Skeletal muscle tissue (tissue), 4 donors: Measurements from ENCODE around the gene RAP1A. TPM values are rescaled to one million over a fixed set of nuclear protein-coding genes. Genes with fewer than 3 reads are reported as not detected.

ENCODE experiments used
- H3K27ac ChIP-seq: one replicate; pipeline ENCODE4 v1.7.0; 2013; ENCODE audit warnings: mild to moderate bottlenecking, low read depth, low read length, inconsistent platforms
- H3K27me3 ChIP-seq, 3 donors: one replicate each; pipeline ENCODE4 v1.7.0; 2013; ENCODE audit warnings: low read length in 3 of 3; ENCODE audit not compliant: control insufficient read depth in 3 of 3, insufficient read depth in 3 of 3
- H3K36me3 ChIP-seq, 3 donors: one replicate each; pipeline ENCODE4 v1.7.0; 2013; ENCODE audit warnings: low read length in 3 of 3; ENCODE audit not compliant: control insufficient read depth in 3 of 3, insufficient read depth in 3 of 3
- H3K4me1 ChIP-seq, 3 donors: one replicate each; pipeline ENCODE4 v1.7.0; 2013; ENCODE audit warnings: low read length in 3 of 3, mild to moderate bottlenecking in 3 of 3; ENCODE audit not compliant: control insufficient read depth in 3 of 3, insufficient read depth in 3 of 3
- H3K4me3 ChIP-seq, 3 donors: one replicate each; pipeline ENCODE4 v1.7.0; 2013; ENCODE audit warnings: low read length in 3 of 3
- H3K9ac ChIP-seq, 3 donors: one replicate each; pipeline ENCODE4 v1.7.0; 2013; ENCODE audit warnings: low read length in 3 of 3, mild to moderate bottlenecking in 3 of 3, moderate library complexity in 2 of 3, low read depth in 1 of 3
- H3K9me3 ChIP-seq, 3 donors: one replicate each; pipeline ENCODE4 v1.7.0; 2013; ENCODE audit warnings: low read length in 3 of 3; ENCODE audit not compliant: control insufficient read depth in 3 of 3
- total RNA-seq: library from RNA; depleted of rRNA; stranded (reverse); fragments of >200 nt; gene quantifications from one replicate; pipeline ENCODE4 v1.2.3, GENCODE V29; 2014
- donor health status: Osteomylitis.

Gene RAP1A
- total RNA-seq, 1 donor from 2014 or later, result 16.7 TPM

GRCh38 chr1:111742938-111743549 is 123.5 kb downstream of the RAP1A start:
- H3K9me3 ChIP-seq, result no peaks in the 10 kb centered on the region
- no peak overlapping the region for H3K4me3 ChIP-seq
- H3K4me1 ChIP-seq, result peaks cover 26 to 39% (median 27%) of the 10 kb centered on the region in 3 donors
- H3K27ac ChIP-seq, result no peak overlapping the region
- H3K9ac ChIP-seq, result no peak overlapping the region
- no peaks in the 10 kb centered on the region for H3K36me3 ChIP-seq
- no peaks in the 10 kb centered on the region for H3K27me3 ChIP-seq

GRCh38 chr1:111743679-111744101 is 124.1 kb downstream of the RAP1A start:
- H3K36me3 ChIP-seq, result no peaks in the 10 kb centered on the region
- no peaks in the 10 kb centered on the region for H3K27me3 ChIP-seq
- no peaks in the 10 kb centered on the region for H3K9me3 ChIP-seq
- no peak overlapping the region for H3K4me3 ChIP-seq
- no peak overlapping the region for H3K9ac ChIP-seq
- H3K27ac ChIP-seq, result no peak overlapping the region
- H3K4me1 ChIP-seq, result peaks cover 21 to 34% (median 22%) of the 10 kb centered on the region in 3 donors

- H3K4me1 ChIP-seq, result peaks cover 8 to 17% (median 8%) of the 10 kb centered on the region in 3 donors
- no peak overlapping the region for H3K9ac ChIP-seq
- no peaks in the 10 kb centered on the region for H3K9me3 ChIP-seq
- H3K27me3 ChIP-seq, result no peaks in the 10 kb centered on the region
- no peaks in the 10 kb centered on the region for H3K36me3 ChIP-seq
- no peak overlapping the region for H3K27ac ChIP-seq
- no peak overlapping the region for H3K4me3 ChIP-seq
These were observed 126.4 kb downstream of the RAP1A start for GRCh38 chr1:111745675-111746613.

GRCh38 chr1:111746614-111746999 is 127.0 kb downstream of the RAP1A start:
- peaks cover 8 to 17% (median 8%) of the 10 kb centered on the region in 3 donors for H3K4me1 ChIP-seq
- no peak overlapping the region for H3K27ac ChIP-seq
- H3K27me3 ChIP-seq, result no peaks in the 10 kb centered on the region
- no peak overlapping the region for H3K4me3 ChIP-seq
- H3K9ac ChIP-seq, result no peak overlapping the region
- no peaks in the 10 kb centered on the region for H3K9me3 ChIP-seq
- H3K36me3 ChIP-seq, result no peaks in the 10 kb centered on the region

- Histone ChIP-seq H3K4me3 (no peak overlapping the region), H3K27ac (no peak overlapping the region), H3K4me1 (peaks cover 8 to 17% (median 8%) of the 10 kb centered on the region in 3 donors), H3K27me3 (no peaks in the 10 kb centered on the region), H3K36me3 (no peaks in the 10 kb centered on the region), H3K9ac (no peak overlapping the region), H3K9me3 (no peaks in the 10 kb centered on the region)
These were observed 127.7 kb downstream of the RAP1A start for GRCh38 chr1:111747282-111747734.

GRCh38 chr1:111747947-111748346 is 128.4 kb downstream of the RAP1A start:
- Histone ChIP-seq H3K9ac (no peak overlapping the region), H3K36me3 (no peaks in the 10 kb centered on the region), H3K27me3 (no peaks in the 10 kb centered on the region), H3K4me1 (peaks cover 8 to 17% (median 8%) of the 10 kb centered on the region in 3 donors), H3K9me3 (no peaks in the 10 kb centered on the region), H3K27ac (no peak overlapping the region), H3K4me3 (no peak overlapping the region)

GRCh38 chr1:111749628-111750027 is 130.0 kb downstream of the RAP1A start:
- H3K36me3 ChIP-seq, result no peaks in the 10 kb centered on the region
- H3K27ac ChIP-seq, result no peak overlapping the region
- H3K4me3 ChIP-seq, result no peak overlapping the region
- H3K27me3 ChIP-seq, result no peaks in the 10 kb centered on the region
- no peaks in the 10 kb centered on the region for H3K9me3 ChIP-seq
- H3K9ac ChIP-seq, result no peak overlapping the region
- peaks cover 8 to 15% (median 8%) of the 10 kb centered on the region in 3 donors for H3K4me1 ChIP-seq

- Histone ChIP-seq H3K36me3 (no peaks in the 10 kb centered on the region), H3K27me3 (no peaks in the 10 kb centered on the region), H3K27ac (no peak overlapping the region), H3K4me1 (peaks cover 8 to 19% (median 10%) of the 10 kb centered on the region in 3 donors), H3K4me3 (no peak overlapping the region), H3K9ac (no peak overlapping the region), H3K9me3 (no peaks in the 10 kb centered on the region)
These were observed 131.3 kb downstream of the RAP1A start for GRCh38 chr1:111750856-111751255.

- H3K9me3 ChIP-seq, result no peaks in the 10 kb centered on the region
- no peak overlapping the region for H3K27ac ChIP-seq
- no peak overlapping the region for H3K4me3 ChIP-seq
- peaks cover 10 to 23% (median 13%) of the 10 kb centered on the region in 3 donors for H3K4me1 ChIP-seq
- H3K36me3 ChIP-seq, result peaks cover 0 to under 1% (median 0%) of the 10 kb centered on the region in 3 donors
- no peaks in the 10 kb centered on the region for H3K27me3 ChIP-seq
- H3K9ac ChIP-seq, result no peak overlapping the region
These were observed 132.5 kb downstream of the RAP1A start for GRCh38 chr1:111751906-111752575.
